Ovary (tissue), 9 donors: ENCODE data around the gene SLC35D2. TPM values are rescaled to one million over a fixed set of nuclear protein-coding genes. Genes with fewer than 3 reads are reported as not detected.

Experiments used
- DNase-seq, 5 donors: peaks; one replicate each; pipeline ENCODE4 v3.0.0-alpha.2; 2019 to 2020
- H3K27ac ChIP-seq, 2 donors: fragments of 200-600 bp; one replicate each; pipeline versions ENCODE4 v1.5.1 to v1.8.0; 2019 to 2022
- H3K27me3 ChIP-seq: fragments of 200-600 bp; one replicate; pipeline ENCODE4 v1.8.0; 2022
- H3K36me3 ChIP-seq: fragments of 200-600 bp; sonication (generic); one replicate; pipeline ENCODE4 v1.5.1; 2019
- H3K4me1 ChIP-seq: one replicate; pipeline ENCODE4 v1.8.1; 2013; ENCODE audit warnings: mild to moderate bottlenecking, moderate library complexity; ENCODE audit not compliant: insufficient read depth
- H3K4me3 ChIP-seq: fragments of 200-600 bp; sonication (generic); one replicate; pipeline ENCODE4 v1.5.1; 2017
- H3K9me3 ChIP-seq, 2 donors: fragments of 200-600 bp in 1 of 2; sonication (generic) in 1 of 2; one replicate each; pipeline versions ENCODE4 v1.5.1 to v1.8.1; 2013 to 2019; ENCODE audit warnings: mild to moderate bottlenecking in 1 of 2, moderate library complexity in 1 of 2
- EP300 ChIP-seq: sonication (generic); formaldehyde crosslinking; IDR thresholded peaks from one replicate; pipeline ENCODE4 v1.6.1; 2017; ENCODE audit warnings: antibody characterized with exemption
- POLR2A ChIP-seq: fragments of 450-650 bp; IDR thresholded peaks from one replicate; pipeline ENCODE4 v1.6.1; 2017; ENCODE audit warnings: antibody characterized with exemption, mild to moderate bottlenecking, moderate library complexity
- WGBS, 3 donors: extraction: QIAGEN DNeasy Blood & Tissue Kit in 1 of 3; methylation state at CpG; one replicate each; pipeline versions ENCODE4 v1.1.5 to v1.1.7; 2013 to 2017; 5-methylcytosine and 5-hydroxymethylcytosine counted together
- intact Hi-C, 4 donors: fragments of 100-400 bp; cut with DNase I; formaldehyde crosslinking; loops; one replicate each; pipeline versions ENCODE4 v1.11.0 to v1.15.1; 2022 to 2023
- polyA plus RNA-seq, 2 donors: library from polyadenylated mRNA; stranded (reverse); fragments of 200-250 nt in 1 of 2; fragments of 350-450 nt in 1 of 2; fragmentation: Illumina TruSeq in 1 of 2; extraction: RNeasy Lipid Tissue Mini Kit (QIAGEN cat#74804) in 1 of 2; gene quantifications; one replicate each; pipeline ENCODE4 v1.2.3, GENCODE V29; 2013 to 2014
- total RNA-seq, 7 donors: library from RNA; depleted of rRNA in 2 of 7; stranded (reverse); fragments of >200 nt in 2 of 7; fragmentation: NEBNext Ultra II Directional in 3 of 7; extraction: Animal tissue kit (Norgen Biotek cat#: 25700) in 3 of 7; gene quantifications; one replicate each; pipeline versions ENCODE4 v1.1.0 to v1.2.4, GENCODE V29; 2016 to 2023
- TF ChIP-seq, protein P1 (sequence below), 3 donors: fragments of 450-650 bp in 2 of 3; fragments of 200-600 bp in 1 of 3; IDR thresholded peaks; one replicate each; pipeline versions ENCODE4 v1.5.1 to v1.8.0; 2016 to 2022; ENCODE audit warnings: antibody characterized with exemption in 3 of 3, mild to moderate bottlenecking in 1 of 3
- donor health status: DM: no; HTN: no; CAD: no; lungs with moderate emphysema.
- donor health status: DM: no; HTN: no; CAD: no.
- donor health status: Bipolar disorder and iron deficiency.
- donor health status: DM: yes; HTN: yes; CAD: no.
- donor health status: DM: no; HTN: no; CAD: no.
- donor health status: DM: yes; HTN: yes; CAD: no.

SLC35D2 gene
- total and polyA plus RNA-seq, 9 donors: 22.1 to 36.1 (median 26.0) TPM

DNA sequence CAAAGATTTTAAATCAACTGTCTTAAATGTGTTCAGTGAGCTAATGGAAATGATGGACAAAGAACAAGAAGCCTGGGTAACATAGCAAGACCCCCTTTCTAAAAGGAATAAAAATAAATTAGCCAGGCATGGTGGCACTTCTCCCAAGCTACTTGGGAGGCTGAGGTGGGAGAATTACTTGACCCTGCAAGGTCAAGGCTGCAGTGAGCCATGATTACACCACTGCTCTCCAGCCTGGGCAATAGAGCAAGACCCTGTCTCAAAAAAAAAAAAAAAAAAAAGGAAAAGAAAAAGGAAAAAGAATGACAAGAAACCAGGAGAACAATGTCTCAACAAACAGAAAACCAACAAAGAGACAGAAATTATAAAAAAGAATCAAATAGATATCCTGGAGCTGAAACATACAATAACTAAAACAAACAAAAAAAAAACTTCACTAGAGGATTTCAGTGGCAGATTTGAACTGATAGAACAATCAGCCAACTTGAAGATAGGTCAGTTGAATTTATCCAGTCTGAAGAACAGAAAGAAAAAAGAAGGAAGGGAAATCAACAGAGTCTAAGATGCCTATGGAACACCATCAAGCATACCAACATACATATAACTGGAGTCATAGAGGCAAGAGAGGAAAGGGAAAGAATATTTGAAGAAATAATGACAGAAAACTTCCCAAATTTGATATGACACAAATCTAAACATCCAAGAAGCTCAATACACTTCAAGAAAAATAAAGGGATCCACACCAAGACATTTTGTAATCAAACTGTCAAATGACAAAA is 16.8 kb upstream of the SLC35D2 start:
- TF ChIP-seq POLR2A: no peak
- no peak for TF ChIP-seq EP300
- TF ChIP-seq, protein P1, sequence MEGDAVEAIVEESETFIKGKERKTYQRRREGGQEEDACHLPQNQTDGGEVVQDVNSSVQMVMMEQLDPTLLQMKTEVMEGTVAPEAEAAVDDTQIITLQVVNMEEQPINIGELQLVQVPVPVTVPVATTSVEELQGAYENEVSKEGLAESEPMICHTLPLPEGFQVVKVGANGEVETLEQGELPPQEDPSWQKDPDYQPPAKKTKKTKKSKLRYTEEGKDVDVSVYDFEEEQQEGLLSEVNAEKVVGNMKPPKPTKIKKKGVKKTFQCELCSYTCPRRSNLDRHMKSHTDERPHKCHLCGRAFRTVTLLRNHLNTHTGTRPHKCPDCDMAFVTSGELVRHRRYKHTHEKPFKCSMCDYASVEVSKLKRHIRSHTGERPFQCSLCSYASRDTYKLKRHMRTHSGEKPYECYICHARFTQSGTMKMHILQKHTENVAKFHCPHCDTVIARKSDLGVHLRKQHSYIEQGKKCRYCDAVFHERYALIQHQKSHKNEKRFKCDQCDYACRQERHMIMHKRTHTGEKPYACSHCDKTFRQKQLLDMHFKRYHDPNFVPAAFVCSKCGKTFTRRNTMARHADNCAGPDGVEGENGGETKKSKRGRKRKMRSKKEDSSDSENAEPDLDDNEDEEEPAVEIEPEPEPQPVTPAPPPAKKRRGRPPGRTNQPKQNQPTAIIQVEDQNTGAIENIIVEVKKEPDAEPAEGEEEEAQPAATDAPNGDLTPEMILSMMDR (IDR thresholded peaks at IDR 0.05): no peak
- H3K9me3 ChIP-seq: no peaks in the 10 kb centered on the region

DNA sequence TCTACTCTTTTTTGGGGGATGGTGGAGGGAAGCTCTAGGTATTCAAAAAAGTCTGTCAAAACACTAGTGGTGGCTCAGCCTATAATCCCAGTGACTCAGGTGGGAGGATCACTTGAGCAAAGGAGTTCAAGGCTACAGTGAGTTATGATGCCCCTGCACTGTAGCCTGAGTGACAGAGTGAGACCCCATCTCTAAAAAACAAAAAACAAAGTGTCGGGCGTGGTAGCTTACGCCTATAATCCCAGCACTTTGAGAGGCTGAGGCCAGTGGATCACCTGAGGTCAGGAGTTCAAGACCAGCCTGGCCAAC is 15.8 kb upstream of the SLC35D2 start:
- Histone ChIP-seq H3K36me3 (no peaks in the 10 kb centered on the region), H3K27ac (no peak overlapping the region), H3K4me3 (no peak overlapping the region), H3K4me1 (no peaks in the 10 kb centered on the region), H3K9me3 (no peaks in the 10 kb centered on the region), H3K27me3 (no peaks in the 10 kb centered on the region)
- intact Hi-C loops: no loop called here
- no peak for DNase-seq
- TF ChIP-seq, protein P1 (IDR thresholded peaks at IDR 0.05): no peak
- TF ChIP-seq POLR2A: no peak
- no peak for TF ChIP-seq EP300
- WGBS, 3 donors: 88 to 95% (median 89%) methylated on average over 3 of the region's 3 CpGs

More for the DNA sequence above, 16.8 kb upstream of the SLC35D2 start:
- no peak overlapping the region for H3K4me3 ChIP-seq
- intact Hi-C loops: no loop called here
- no peak for DNase-seq
- H3K36me3 ChIP-seq: no peaks in the 10 kb centered on the region
- H3K4me1 ChIP-seq: no peaks in the 10 kb centered on the region
- H3K27me3 ChIP-seq: no peaks in the 10 kb centered on the region
- H3K27ac ChIP-seq: no peak overlapping the region

DNA sequence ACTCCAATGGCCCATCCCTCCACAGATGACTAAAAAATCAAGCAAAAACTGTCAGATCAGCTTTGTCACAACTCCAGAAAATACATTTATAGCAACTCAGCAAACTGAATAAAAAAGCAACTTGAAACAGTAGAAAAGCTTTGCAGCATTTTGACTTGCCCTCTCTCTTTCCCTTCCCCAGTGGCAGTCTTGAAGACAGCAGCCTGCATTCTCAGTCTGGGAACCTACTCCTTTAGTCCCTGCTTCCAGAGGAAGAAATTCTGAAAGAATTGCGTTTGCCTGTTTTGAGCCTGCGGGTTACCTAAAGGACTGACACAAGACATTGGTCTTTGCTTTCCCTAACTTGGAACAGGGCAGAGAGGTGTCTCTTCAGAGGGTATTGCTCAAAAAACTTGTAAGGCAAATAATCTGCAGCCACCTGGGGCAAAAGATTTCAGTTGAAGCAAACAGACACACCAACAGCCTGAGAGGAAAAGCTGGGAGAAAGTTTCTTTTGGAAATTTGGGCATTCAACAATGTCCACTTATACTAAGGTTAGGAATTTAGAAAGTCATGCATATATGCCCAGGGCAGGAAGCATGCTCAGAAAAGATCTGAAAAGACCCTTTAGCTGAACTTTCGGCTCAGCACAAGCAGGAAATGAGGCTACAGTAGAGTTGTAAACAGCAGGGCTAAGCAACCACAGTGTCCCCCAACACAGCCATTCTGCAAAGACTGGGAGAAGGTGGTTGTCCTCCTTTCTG is 15.2 kb upstream of the SLC35D2 start:
- DNase-seq: no peak
- TF ChIP-seq, protein P1 (IDR thresholded peaks at IDR 0.05): no peak
- TF ChIP-seq POLR2A (no peak), EP300 (no peak)
- WGBS, 3 donors: 79 to 82% (median 81%) methylated on average over 3 of the region's 3 CpGs
- no peaks in the 10 kb centered on the region for H3K36me3 ChIP-seq
- no peaks in the 10 kb centered on the region for H3K27me3 ChIP-seq
- no peak overlapping the region for H3K4me3 ChIP-seq
- no peaks in the 10 kb centered on the region for H3K9me3 ChIP-seq
- intact Hi-C loops: no loop called here
- H3K27ac ChIP-seq: no peak overlapping the region
- H3K4me1 ChIP-seq: no peaks in the 10 kb centered on the region

DNA sequence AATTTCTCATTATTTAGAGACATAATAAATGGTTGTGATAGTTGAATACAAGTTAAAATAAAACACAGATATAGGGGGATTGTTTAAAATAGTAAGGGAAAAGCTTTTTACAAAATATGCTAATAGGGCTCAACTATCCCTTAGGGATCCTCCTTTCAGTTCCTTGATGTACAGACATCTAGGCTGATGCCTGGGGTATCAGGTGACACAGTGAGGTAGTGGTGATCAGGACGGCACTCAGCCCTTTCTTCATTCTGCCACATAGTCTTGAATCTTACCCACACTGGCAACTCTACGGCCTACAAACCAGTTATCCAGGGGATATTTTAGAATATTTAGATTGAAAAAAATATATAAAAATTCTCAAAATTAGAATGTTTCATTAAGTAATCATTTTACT is 12.5 kb upstream of the SLC35D2 start:
- DNase-seq: no peak
- no peaks in the 10 kb centered on the region for H3K36me3 ChIP-seq
- no peaks in the 10 kb centered on the region for H3K4me1 ChIP-seq
- TF ChIP-seq, protein P1 (IDR thresholded peaks at IDR 0.05): no peak
- TF ChIP-seq EP300 (no peak), POLR2A (no peak)
- no peaks in the 10 kb centered on the region for H3K9me3 ChIP-seq
- H3K27ac ChIP-seq: no peak overlapping the region
- no peak overlapping the region for H3K4me3 ChIP-seq
- H3K27me3 ChIP-seq: no peaks in the 10 kb centered on the region
- intact Hi-C loops: no loop called here
- 77 to 88% (median 79%) methylated on average over 2 of the region's 2 CpGs for WGBS, 3 donors
